HepG2 (cell line): ENCODE measurements around the gene HENMT1. TPM values are rescaled to one million over a fixed set of nuclear protein-coding genes. Genes with fewer than 3 reads are reported as not detected.

Source experiments
- ELF4 ChIP-seq: sonication (generic); formaldehyde crosslinking; IDR thresholded peaks from 2 replicates; pipeline ENCODE4 v1.5.0; 2020; ENCODE audit warnings: missing genetic modification reagents, mild to moderate bottlenecking, moderate library complexity, borderline replicate concordance
- HNF1A ChIP-seq, 2 experiments: sonication (generic) in 1 of 2; formaldehyde crosslinking in 1 of 2; IDR thresholded peaks; 2 replicates each; pipeline versions ENCODE4 v1.4.0 to v1.6.1; 2016 to 2020; ENCODE audit warnings: borderline replicate concordance in 1 of 2, low read depth in 1 of 2, mild to moderate bottlenecking in 1 of 2, missing genetic modification reagents in 1 of 2
- HOXA3 ChIP-seq: sonication (generic); formaldehyde crosslinking; IDR thresholded peaks from 2 replicates; pipeline ENCODE4 v1.5.0; 2020; ENCODE audit warnings: missing genetic modification reagents
- PHF21A ChIP-seq: sonication (generic); formaldehyde crosslinking; IDR thresholded peaks from 2 replicates; pipeline ENCODE4 v1.5.0; 2020; ENCODE audit warnings: mild to moderate bottlenecking, missing genetic modification reagents
- TFAP4 ChIP-seq: sonication (generic); IDR thresholded peaks from 2 replicates; pipeline ENCODE4 v1.6.1; 2016; ENCODE audit warnings: low read depth, borderline replicate concordance
- TGIF2 ChIP-seq: IDR thresholded peaks from 2 replicates; pipeline ENCODE4 v1.6.1; 2016; ENCODE audit warnings: control low read depth, missing compliant biosample characterization
- USF2 ChIP-seq, 2 experiments: sonication (generic) in 1 of 2; formaldehyde crosslinking in 1 of 2; IDR thresholded peaks; 2 replicates each; pipeline versions ENCODE4 v1.5.1 to v1.6.1; 2011 to 2020; ENCODE audit warnings: borderline replicate concordance in 1 of 2, low read depth in 1 of 2, low read length in 1 of 2, mild to moderate bottlenecking in 1 of 2, missing genetic modification reagents in 1 of 2, moderate library complexity in 1 of 2
- ZBTB42 ChIP-seq: sonication (generic); formaldehyde crosslinking; IDR thresholded peaks from 2 replicates; pipeline ENCODE4 v1.5.0; 2020; ENCODE audit warnings: mild to moderate bottlenecking, missing genetic modification reagents
- ZFP36L1 ChIP-seq: sonication (generic); formaldehyde crosslinking; IDR thresholded peaks from 2 replicates; pipeline ENCODE4 v1.8.0; 2022; ENCODE audit warnings: mild to moderate bottlenecking, missing genetic modification reagents, moderate library complexity
- ZNF383 ChIP-seq: sonication (generic); formaldehyde crosslinking; IDR thresholded peaks from 2 replicates; pipeline ENCODE4 v1.4.0; 2020; ENCODE audit warnings: missing genetic modification reagents, mild to moderate bottlenecking, borderline replicate concordance
- ZNF646 ChIP-seq: sonication (generic); formaldehyde crosslinking; IDR thresholded peaks from 2 replicates; pipeline ENCODE4 v1.9.0; 2021; ENCODE audit warnings: mild to moderate bottlenecking, missing genetic modification reagents
- ZNF788 ChIP-seq: sonication (generic); formaldehyde crosslinking; IDR thresholded peaks from 2 replicates; pipeline ENCODE4 v1.5.0; 2020; ENCODE audit warnings: mild to moderate bottlenecking, missing genetic modification reagents, borderline replicate concordance
- ZSCAN22 ChIP-seq: sonication (generic); formaldehyde crosslinking; IDR thresholded peaks from 2 replicates; pipeline ENCODE4 v1.4.0; 2020; ENCODE audit warnings: mild to moderate bottlenecking, missing genetic modification reagents
- polyA plus RNA-seq, 8 experiments: library from polyadenylated mRNA; depleted of rRNA in 3 of 8; stranded (reverse) in 7 of 8; unstranded in 1 of 8; fragments of >200 nt; fragmentation: Illumina TruSeq in 4 of 8; extraction: Trizol in 4 of 8; gene quantifications; 2 replicates each; pipeline versions ENCODE4 v1.2.1 to v1.2.3, GENCODE V29; 2011 to 2016; ENCODE audit warnings: low read depth in 4 of 8, missing spikeins in 1 of 8, mixed read lengths in 1 of 8; ENCODE audit not compliant: insufficient read depth in 1 of 8
- total RNA-seq, 5 experiments: library from RNA; depleted of rRNA; stranded (reverse); fragments of >200 nt; fragmentation: Illumina TruSeq; extraction: Trizol; gene quantifications; 2 replicates each; pipeline ENCODE4 v1.2.3, GENCODE V29; 2016; ENCODE audit warnings: low read depth in 1 of 5

Gene HENMT1
- total and polyA plus RNA-seq, 2 of the 13 experiments (the other 11 are each of a cell fraction or from before 2014, with no cell fraction given), result not detected

GRCh38 chr1:108691942-108692723, 31.2 kb upstream of the HENMT1 start, which contains the start of gene PRPF38B (continued):
- TF ChIP-seq USF2 (IDR thresholded peaks at IDR 0.05; ENCODE audit: low read depth, low read length) (no peak), USF2 (CRISPR knock-in tag; IDR thresholded peaks at IDR 0.05; ENCODE audit: borderline replicate concordance) (peak; percentile 24; the same call in 1 of the 2 replicates), ZSCAN22 (CRISPR knock-in tag) (0 out of 2 replicates have a peak, but pooled peaks have one; percentile 49), ELF4 (peak; percentile 61; the same call in 1 of the 2 replicates), TGIF2 (CRISPR knock-in tag) (peak; percentile 95), TFAP4 (no peak), ZNF646 (CRISPR knock-in tag) (no peak), ZNF383 (CRISPR knock-in tag) (peak; percentile 89; the same call in 1 of the 2 replicates), ZBTB42 (no peak), PHF21A (CRISPR knock-in tag) (peak; percentile 71), HOXA3 (CRISPR knock-in tag) (peak; percentile 99), ZFP36L1 (CRISPR knock-in tag) (0 out of 2 replicates have a peak, but pooled peaks have one; percentile 35), HNF1A (IDR thresholded peaks at IDR 0.05; ENCODE audit: low read depth) (no peak), HNF1A (CRISPR knock-in tag; IDR thresholded peaks at IDR 0.05; ENCODE audit: borderline replicate concordance) (peak; percentile 84; the same call in 1 of the 2 replicates), ZNF788 (CRISPR knock-in tag) (peak; percentile 79; the same call in 1 of the 2 replicates)
